BE2C (cell line): ENCODE measurements around the gene PRKACB.

Experiments used
- DNase-seq: peaks from one replicate; pipeline ENCODE4 v3.0.0-alpha.2; 2020
- H3K27me3 ChIP-seq: fragments of 250-450 bp; sonication (Bioruptor Pico); 2 replicates; pipeline ENCODE4 v1.5.1; 2020; ENCODE audit warnings: mild to moderate bottlenecking
- H3K36me3 ChIP-seq: fragments of 250-450 bp; sonication (Bioruptor Pico); 2 replicates; pipeline ENCODE4 v1.5.1; 2020; ENCODE audit warnings: mild to moderate bottlenecking
- H3K4me1 ChIP-seq: fragments of 250-450 bp; sonication (Bioruptor Pico); 2 replicates; pipeline ENCODE4 v1.5.1; 2020
- H3K4me3 ChIP-seq: 2 replicates; pipeline ENCODE4 v1.5.1; 2011; ENCODE audit warnings: low read depth, low read length
- H3K9me3 ChIP-seq: fragments of 250-450 bp; sonication (Bioruptor Pico); 2 replicates; pipeline ENCODE4 v1.5.1; 2020
- TF ChIP-seq, protein P1 (sequence below): IDR thresholded peaks from 2 replicates; pipeline ENCODE4 v1.5.1; 2012; ENCODE audit warnings: mild to moderate bottlenecking, low read depth, low read length

The PRKACB gene

GRCh38 chr1:84107955-84108354 is 36.1 kb upstream of the PRKACB start:
- H3K36me3 ChIP-seq = no peaks in the 10 kb centered on the region
- H3K27me3 ChIP-seq = no peaks in the 10 kb centered on the region
- no peak for DNase-seq
- no peaks in the 10 kb centered on the region for H3K9me3 ChIP-seq
- peaks cover 2% of the 10 kb centered on the region for H3K4me1 ChIP-seq
- no peak overlapping the region for H3K4me3 ChIP-seq
- TF ChIP-seq, protein P1, sequence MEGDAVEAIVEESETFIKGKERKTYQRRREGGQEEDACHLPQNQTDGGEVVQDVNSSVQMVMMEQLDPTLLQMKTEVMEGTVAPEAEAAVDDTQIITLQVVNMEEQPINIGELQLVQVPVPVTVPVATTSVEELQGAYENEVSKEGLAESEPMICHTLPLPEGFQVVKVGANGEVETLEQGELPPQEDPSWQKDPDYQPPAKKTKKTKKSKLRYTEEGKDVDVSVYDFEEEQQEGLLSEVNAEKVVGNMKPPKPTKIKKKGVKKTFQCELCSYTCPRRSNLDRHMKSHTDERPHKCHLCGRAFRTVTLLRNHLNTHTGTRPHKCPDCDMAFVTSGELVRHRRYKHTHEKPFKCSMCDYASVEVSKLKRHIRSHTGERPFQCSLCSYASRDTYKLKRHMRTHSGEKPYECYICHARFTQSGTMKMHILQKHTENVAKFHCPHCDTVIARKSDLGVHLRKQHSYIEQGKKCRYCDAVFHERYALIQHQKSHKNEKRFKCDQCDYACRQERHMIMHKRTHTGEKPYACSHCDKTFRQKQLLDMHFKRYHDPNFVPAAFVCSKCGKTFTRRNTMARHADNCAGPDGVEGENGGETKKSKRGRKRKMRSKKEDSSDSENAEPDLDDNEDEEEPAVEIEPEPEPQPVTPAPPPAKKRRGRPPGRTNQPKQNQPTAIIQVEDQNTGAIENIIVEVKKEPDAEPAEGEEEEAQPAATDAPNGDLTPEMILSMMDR = no peak

DNA sequence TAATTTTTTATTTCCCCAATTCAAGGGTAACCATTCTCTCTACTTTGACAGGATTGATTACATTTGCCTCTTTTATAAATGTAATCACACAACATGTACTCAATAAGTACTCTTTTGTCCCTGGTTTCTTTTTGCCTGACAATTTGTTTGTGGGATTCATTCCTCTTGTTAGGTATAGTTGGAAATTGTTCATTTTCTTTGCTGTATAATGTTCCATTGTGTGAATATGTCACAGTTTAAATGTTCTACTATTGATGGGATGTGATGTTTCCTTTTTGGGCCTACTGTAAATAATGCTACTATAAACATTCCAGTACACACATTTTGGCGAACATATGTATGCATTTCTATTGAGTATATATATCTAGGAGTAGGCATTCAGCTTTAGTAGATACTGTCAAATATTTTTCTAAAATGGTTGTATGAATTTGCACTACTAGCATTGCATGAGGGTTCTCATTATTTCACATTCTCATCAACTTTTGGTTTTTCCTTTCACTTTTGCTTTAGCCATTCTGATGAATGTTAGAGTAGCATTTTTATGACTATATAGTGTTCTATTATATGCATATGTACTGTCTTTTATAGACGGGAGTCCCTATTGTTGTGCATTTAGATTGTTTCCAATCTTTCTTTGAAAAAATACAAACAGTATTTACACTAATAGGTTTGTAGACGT is 35.0 kb upstream of the PRKACB start:
- no peak for DNase-seq
- Histone ChIP-seq H3K27me3 (no peaks in the 10 kb centered on the region), H3K4me3 (no peak overlapping the region), H3K36me3 (no peaks in the 10 kb centered on the region), H3K9me3 (no peaks in the 10 kb centered on the region), H3K4me1 (no peaks in the 10 kb centered on the region)
- TF ChIP-seq, protein P1 = no peak

DNA sequence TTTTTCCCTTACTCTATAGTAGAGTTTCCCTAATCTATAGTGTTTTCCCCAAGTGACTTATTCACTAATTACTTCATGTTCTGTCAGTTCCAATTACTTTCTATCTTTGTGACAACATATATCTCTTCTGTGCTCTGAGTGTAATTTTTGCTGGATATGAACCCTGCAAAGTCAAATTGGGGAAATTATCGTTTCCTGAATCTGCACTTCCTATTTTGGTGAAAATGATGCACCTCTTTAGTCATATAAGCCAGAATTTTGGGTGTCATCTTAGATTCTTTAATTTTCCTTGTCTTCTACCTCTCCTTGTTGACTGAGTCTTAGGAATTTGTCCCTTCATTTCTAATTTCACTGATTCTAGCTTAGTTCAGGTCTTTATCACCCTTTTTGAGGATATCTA is 33.4 kb upstream of the PRKACB start:
- Histone ChIP-seq H3K9me3 (no peaks in the 10 kb centered on the region), H3K36me3 (no peaks in the 10 kb centered on the region), H3K4me3 (no peak overlapping the region), H3K4me1 (no peaks in the 10 kb centered on the region), H3K27me3 (no peaks in the 10 kb centered on the region)
- TF ChIP-seq, protein P1 = no peak
- no peak for DNase-seq

- Histone ChIP-seq H3K4me3 (no peak overlapping the region), H3K9me3 (no peaks in the 10 kb centered on the region), H3K4me1 (no peaks in the 10 kb centered on the region), H3K27me3 (no peaks in the 10 kb centered on the region), H3K36me3 (no peaks in the 10 kb centered on the region)
- TF ChIP-seq, protein P1 = no peak
- DNase-seq = no peak
Observed at GRCh38 chr1:84116558-84116957, 27.5 kb upstream of the PRKACB start.

GRCh38 chr1:84117868-84118267 is 26.2 kb upstream of the PRKACB start:
- DNase-seq = no peak
- no peaks in the 10 kb centered on the region for H3K4me1 ChIP-seq
- no peaks in the 10 kb centered on the region for H3K27me3 ChIP-seq
- H3K4me3 ChIP-seq = no peak overlapping the region
- no peaks in the 10 kb centered on the region for H3K36me3 ChIP-seq
- TF ChIP-seq, protein P1 = no peak
- no peaks in the 10 kb centered on the region for H3K9me3 ChIP-seq

- Histone ChIP-seq H3K4me1 (no peaks in the 10 kb centered on the region), H3K27me3 (no peaks in the 10 kb centered on the region), H3K36me3 (no peaks in the 10 kb centered on the region), H3K4me3 (no peak overlapping the region), H3K9me3 (no peaks in the 10 kb centered on the region)
- TF ChIP-seq, protein P1 = no peak
- DNase-seq = no peak
Observed at GRCh38 chr1:84121360-84121759, 22.7 kb upstream of the PRKACB start.
